ENCODE measurements around the gene ADORA1. TPM values are rescaled to one million over a fixed set of nuclear protein-coding genes. Genes with fewer than 3 reads are reported as not detected.

Gene ADORA1
- total and polyA plus RNA-seq, 4 donors, result 0.33 to 1.1 (median 0.37) TPM

GRCh38 chr1:203122159-203122558 lies 5.4 kb upstream of the ADORA1 start:
- Histone ChIP-seq H3K27me3 (ENCODE audit: control insufficient read depth in 4 of 4, insufficient read depth in 4 of 4, low read length in 3 of 4) (peaks cover 0 to 3% (median 1%) of the 10 kb centered on the region in 4 donors), H3K4me1 (ENCODE audit: control insufficient read depth in 4 of 4, insufficient read depth in 4 of 4, low read length in 3 of 4) (peaks cover 0 to 20% (median under 1%) of the 10 kb centered on the region in 4 donors), H3K4me3 (ENCODE audit: low read depth in 1 of 3, low read length in 3 of 3) (no peak overlapping the region), H3K27ac (ENCODE audit: low read depth in 1 of 2, low read length in 2 of 2) (no peak overlapping the region), H3K9ac (ENCODE audit: low read depth in 1 of 2, low read length in 2 of 2) (no peak overlapping the region), H3K9me3 (ENCODE audit: control insufficient read depth in 4 of 4, low read length in 3 of 4) (no peaks in the 10 kb centered on the region), H3K36me3 (ENCODE audit: control insufficient read depth in 4 of 4, insufficient read depth in 3 of 4, low read depth in 1 of 4, low read length in 3 of 4) (no peaks in the 10 kb centered on the region)
- 93% methylated on average over 2 of the region's 2 CpGs for WGBS
- peak; percentile 16 for DNase-seq (ENCODE audit: low spot score)
- TF ChIP-seq HNF4G (IDR thresholded peaks at IDR 0.05) (no peak), FOXA2 (IDR thresholded peaks at IDR 0.05) (no peak), SP1 (IDR thresholded peaks at IDR 0.05) (no peak), FOXA1 (IDR thresholded peaks at IDR 0.05) (no peak), GABPA (IDR thresholded peaks at IDR 0.05 in 1 of 2, conservative IDR thresholded peaks at IDR 0.05 in 1 of 2) (no peak)
- TF ChIP-seq, protein P1, sequence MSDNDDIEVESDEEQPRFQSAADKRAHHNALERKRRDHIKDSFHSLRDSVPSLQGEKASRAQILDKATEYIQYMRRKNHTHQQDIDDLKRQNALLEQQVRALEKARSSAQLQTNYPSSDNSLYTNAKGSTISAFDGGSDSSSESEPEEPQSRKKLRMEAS (IDR thresholded peaks at IDR 0.05), result no peak
- TF ChIP-seq, protein P2, sequence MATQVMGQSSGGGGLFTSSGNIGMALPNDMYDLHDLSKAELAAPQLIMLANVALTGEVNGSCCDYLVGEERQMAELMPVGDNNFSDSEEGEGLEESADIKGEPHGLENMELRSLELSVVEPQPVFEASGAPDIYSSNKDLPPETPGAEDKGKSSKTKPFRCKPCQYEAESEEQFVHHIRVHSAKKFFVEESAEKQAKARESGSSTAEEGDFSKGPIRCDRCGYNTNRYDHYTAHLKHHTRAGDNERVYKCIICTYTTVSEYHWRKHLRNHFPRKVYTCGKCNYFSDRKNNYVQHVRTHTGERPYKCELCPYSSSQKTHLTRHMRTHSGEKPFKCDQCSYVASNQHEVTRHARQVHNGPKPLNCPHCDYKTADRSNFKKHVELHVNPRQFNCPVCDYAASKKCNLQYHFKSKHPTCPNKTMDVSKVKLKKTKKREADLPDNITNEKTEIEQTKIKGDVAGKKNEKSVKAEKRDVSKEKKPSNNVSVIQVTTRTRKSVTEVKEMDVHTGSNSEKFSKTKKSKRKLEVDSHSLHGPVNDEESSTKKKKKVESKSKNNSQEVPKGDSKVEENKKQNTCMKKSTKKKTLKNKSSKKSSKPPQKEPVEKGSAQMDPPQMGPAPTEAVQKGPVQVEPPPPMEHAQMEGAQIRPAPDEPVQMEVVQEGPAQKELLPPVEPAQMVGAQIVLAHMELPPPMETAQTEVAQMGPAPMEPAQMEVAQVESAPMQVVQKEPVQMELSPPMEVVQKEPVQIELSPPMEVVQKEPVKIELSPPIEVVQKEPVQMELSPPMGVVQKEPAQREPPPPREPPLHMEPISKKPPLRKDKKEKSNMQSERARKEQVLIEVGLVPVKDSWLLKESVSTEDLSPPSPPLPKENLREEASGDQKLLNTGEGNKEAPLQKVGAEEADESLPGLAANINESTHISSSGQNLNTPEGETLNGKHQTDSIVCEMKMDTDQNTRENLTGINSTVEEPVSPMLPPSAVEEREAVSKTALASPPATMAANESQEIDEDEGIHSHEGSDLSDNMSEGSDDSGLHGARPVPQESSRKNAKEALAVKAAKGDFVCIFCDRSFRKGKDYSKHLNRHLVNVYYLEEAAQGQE (IDR thresholded peaks at IDR 0.05), result no peak

DNA sequence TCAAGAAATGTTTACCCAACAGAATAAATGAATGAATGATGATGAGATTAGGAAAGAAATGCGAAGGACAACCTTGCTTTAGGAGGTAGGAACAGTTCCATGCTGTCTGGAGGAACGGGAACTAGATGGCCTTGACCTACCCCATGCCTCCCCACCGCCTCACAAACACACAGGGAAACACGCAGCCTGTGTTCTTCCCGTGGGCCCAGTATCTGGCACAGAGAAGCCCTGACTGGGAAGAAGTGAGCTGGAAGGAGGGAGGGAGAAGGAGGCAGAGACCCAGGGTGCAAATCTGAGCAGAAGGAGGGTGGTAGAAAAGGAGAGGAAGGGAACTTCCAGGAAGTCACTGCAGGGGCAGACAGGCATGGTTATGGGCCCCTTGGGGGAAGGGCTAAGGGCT lies 3.5 kb upstream of the ADORA1 start:
- no peak for TF ChIP-seq SP1 (IDR thresholded peaks at IDR 0.05)
- no peak for TF ChIP-seq ATF3 (IDR thresholded peaks at IDR 0.05)
- no peak for TF ChIP-seq NR2F2 (IDR thresholded peaks at IDR 0.05)
- TF ChIP-seq HNF4G (IDR thresholded peaks at IDR 0.05), result no peak
- TF ChIP-seq TAF1 (conservative IDR thresholded peaks at IDR 0.05), result no peak
- no peak for TF ChIP-seq CTCF (IDR thresholded peaks at IDR 0.05; ENCODE audit: low read depth, low read length, missing input control)
- no peak for TF ChIP-seq FOXA2 (IDR thresholded peaks at IDR 0.05)
- TF ChIP-seq, protein P1 (IDR thresholded peaks at IDR 0.05), result no peak
- no peak for TF ChIP-seq FOXA1 (IDR thresholded peaks at IDR 0.05)
- TF ChIP-seq, protein P2 (IDR thresholded peaks at IDR 0.05), result no peak
- TF ChIP-seq HNF4A (conservative IDR thresholded peaks at IDR 0.05), result no peak
- TF ChIP-seq ZBTB33 (IDR thresholded peaks at IDR 0.05), result no peak
- no peak for TF ChIP-seq YY1 (IDR thresholded peaks at IDR 0.05)
- H3K27me3 ChIP-seq (ENCODE audit: control insufficient read depth in 4 of 4, insufficient read depth in 4 of 4, low read length in 3 of 4), result peaks cover 0 to 3% (median 0%) of the 10 kb centered on the region in 4 donors
- no peaks in the 10 kb centered on the region for H3K9me3 ChIP-seq (ENCODE audit: control insufficient read depth in 4 of 4, low read length in 3 of 4)
- DNase-seq (ENCODE audit: low spot score), result no peak
- H3K9ac ChIP-seq (ENCODE audit: low read depth in 1 of 2, low read length in 2 of 2), result no peak overlapping the region
- no peaks in the 10 kb centered on the region for H3K36me3 ChIP-seq (ENCODE audit: control insufficient read depth in 4 of 4, insufficient read depth in 3 of 4, low read depth in 1 of 4, low read length in 3 of 4)
- 54% methylated on average over 5 of the region's 5 CpGs for WGBS
- peaks cover 5 to 31% (median 8%) of the 10 kb centered on the region in 4 donors for H3K4me1 ChIP-seq (ENCODE audit: control insufficient read depth in 4 of 4, insufficient read depth in 4 of 4, low read length in 3 of 4)
- no peak overlapping the region for H3K4me3 ChIP-seq (ENCODE audit: low read depth in 1 of 3, low read length in 3 of 3)
- no peak overlapping the region for H3K27ac ChIP-seq (ENCODE audit: low read depth in 1 of 2, low read length in 2 of 2)
